Activated CD8-positive, alpha-beta T cell treated with anti-CD3 and anti-CD28 coated beads for 36 hours (primary cell): ENCODE measurements around the gene CPE. TPM values are rescaled to one million over a fixed set of nuclear protein-coding genes. Genes with fewer than 3 reads are reported as not detected.

Experiments
- ATAC-seq: fragments of 200-7000 bp; cut with Tn5 transposase; one replicate; pipeline ENCODE4 v1.10.0; 2021; ENCODE audit warnings: mild to moderate bottlenecking, moderate library complexity
- CTCF ChIA-PET: fragments of 350-600 bp; sonication (Branson Sonifier 250); formaldehyde crosslinking; loops from one replicate; lab custom pipeline; 2021; ENCODE audit warnings: antibody characterized with exemption; lab: Charles Lee
- POLR2A ChIA-PET: fragments of 350-600 bp; sonication (Branson Sonifier 250); formaldehyde crosslinking; loops from one replicate; lab custom pipeline; 2021; ENCODE audit warnings: antibody characterized with exemption; lab: Charles Lee
- DNase-seq: peaks from one replicate; pipeline ENCODE4 v3.0.0-alpha.2; 2020
- H3K27ac Mint-ChIP-seq: one replicate; pipeline ENCODE4 v1.8.0; 2021; ENCODE audit warnings: mild to moderate bottlenecking, mixed read lengths
- H3K27me3 Mint-ChIP-seq: one replicate; pipeline ENCODE4 v1.8.0; 2021; ENCODE audit warnings: mixed read lengths
- H3K36me3 Mint-ChIP-seq: one replicate; pipeline ENCODE4 v1.8.0; 2021; ENCODE audit warnings: low read depth, mixed read lengths
- H3K4me1 Mint-ChIP-seq: one replicate; pipeline ENCODE4 v1.8.0; 2021; ENCODE audit warnings: low read depth, mixed read lengths
- H3K4me3 Mint-ChIP-seq: one replicate; pipeline ENCODE4 v1.8.0; 2021; ENCODE audit warnings: mild to moderate bottlenecking, moderate library complexity, mixed read lengths
- H3K9me3 Mint-ChIP-seq: one replicate; pipeline ENCODE4 v1.8.0; 2021; ENCODE audit warnings: mixed read lengths
- intact Hi-C: fragments of 100-400 bp; cut with micrococcal nuclease; formaldehyde crosslinking; loops from one replicate; pipeline ENCODE4 v1.10.0; 2022
- total RNA-seq, 2 experiments: library from RNA; stranded (reverse); gene quantifications; one replicate each; pipeline ENCODE4 v1.2.3, GENCODE V29; 2021
- TF ChIP-seq, protein P1 (sequence below): fragments of 200-600 bp; IDR thresholded peaks from one replicate; pipeline ENCODE4 v1.8.0; 2022; ENCODE audit warnings: antibody characterized with exemption, mild to moderate bottlenecking

CPE gene
- total RNA-seq, 2 experiments from 2014 or later, result not detected

DNA sequence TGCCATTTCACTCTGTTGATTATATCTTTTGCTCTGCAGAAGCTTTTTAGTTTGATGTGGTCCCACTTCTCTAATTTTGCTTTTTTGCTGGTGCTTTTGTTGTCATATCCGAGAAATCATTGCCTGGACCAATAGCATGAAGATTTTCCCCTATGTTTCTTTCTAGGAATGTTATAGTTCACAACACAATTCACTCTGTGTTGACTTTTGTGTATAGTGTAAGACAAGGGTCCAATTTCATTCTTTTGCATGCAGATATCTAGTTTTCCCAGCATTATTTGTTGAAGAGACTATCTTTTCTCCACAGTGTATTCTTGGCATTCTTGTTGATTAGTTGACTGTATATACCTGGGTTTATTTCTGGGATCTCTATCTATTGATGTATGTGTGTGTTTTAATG is 8.3 kb upstream of the CPE start:
- Mint-ChIP-seq H3K4me3 (no peak overlapping the region), H3K27me3 (peaks cover 10% of the 10 kb centered on the region), H3K36me3 (no peaks in the 10 kb centered on the region), H3K27ac (no peak overlapping the region), H3K9me3 (no peaks in the 10 kb centered on the region), H3K4me1 (peaks cover 3% of the 10 kb centered on the region)
- ATAC-seq, result no peak
- ChIA-PET CTCF (no interaction called here), POLR2A (interaction anchor here (0.6 kb wide), 1 partner anchor 67 kb away, joined by 3 read pairs; no protein-coding TSS in a partner anchor)
- DNase-seq, result no peak
- intact Hi-C loops, result no loop called here
- TF ChIP-seq, protein P1, sequence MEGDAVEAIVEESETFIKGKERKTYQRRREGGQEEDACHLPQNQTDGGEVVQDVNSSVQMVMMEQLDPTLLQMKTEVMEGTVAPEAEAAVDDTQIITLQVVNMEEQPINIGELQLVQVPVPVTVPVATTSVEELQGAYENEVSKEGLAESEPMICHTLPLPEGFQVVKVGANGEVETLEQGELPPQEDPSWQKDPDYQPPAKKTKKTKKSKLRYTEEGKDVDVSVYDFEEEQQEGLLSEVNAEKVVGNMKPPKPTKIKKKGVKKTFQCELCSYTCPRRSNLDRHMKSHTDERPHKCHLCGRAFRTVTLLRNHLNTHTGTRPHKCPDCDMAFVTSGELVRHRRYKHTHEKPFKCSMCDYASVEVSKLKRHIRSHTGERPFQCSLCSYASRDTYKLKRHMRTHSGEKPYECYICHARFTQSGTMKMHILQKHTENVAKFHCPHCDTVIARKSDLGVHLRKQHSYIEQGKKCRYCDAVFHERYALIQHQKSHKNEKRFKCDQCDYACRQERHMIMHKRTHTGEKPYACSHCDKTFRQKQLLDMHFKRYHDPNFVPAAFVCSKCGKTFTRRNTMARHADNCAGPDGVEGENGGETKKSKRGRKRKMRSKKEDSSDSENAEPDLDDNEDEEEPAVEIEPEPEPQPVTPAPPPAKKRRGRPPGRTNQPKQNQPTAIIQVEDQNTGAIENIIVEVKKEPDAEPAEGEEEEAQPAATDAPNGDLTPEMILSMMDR, result no peak

DNA sequence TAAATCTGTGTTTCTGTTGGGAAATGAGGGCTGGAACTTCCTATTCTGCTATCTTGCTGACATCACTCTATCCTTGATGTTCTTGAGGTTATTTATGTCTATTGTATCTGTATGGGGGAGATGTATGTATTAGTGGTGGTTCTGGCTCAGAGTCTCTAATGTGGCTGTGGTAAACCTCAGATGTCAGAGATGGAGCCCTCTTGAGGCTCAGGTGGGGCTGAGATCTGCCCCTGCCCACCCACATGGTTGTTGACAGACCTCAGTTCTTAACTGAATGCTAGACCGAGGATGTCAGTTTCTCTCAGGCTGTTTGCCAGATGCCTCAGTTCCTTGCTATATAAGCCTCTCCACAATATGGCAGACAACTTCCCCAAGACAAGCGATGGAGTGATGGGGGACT is 3.3 kb upstream of the CPE start:
- no peaks in the 10 kb centered on the region for H3K9me3 Mint-ChIP-seq
- H3K27ac Mint-ChIP-seq, result no peak overlapping the region
- no peak overlapping the region for H3K4me3 Mint-ChIP-seq
- H3K4me1 Mint-ChIP-seq, result peaks cover 9% of the 10 kb centered on the region
- DNase-seq, result peak; percentile 21
- intact Hi-C loops, result no loop called here
- CTCF ChIA-PET, result no interaction called here
- TF ChIP-seq, protein P1, result no peak
- no peak for ATAC-seq
- no peaks in the 10 kb centered on the region for H3K36me3 Mint-ChIP-seq
- H3K27me3 Mint-ChIP-seq, result peaks cover 42% of the 10 kb centered on the region
- POLR2A ChIA-PET, result no interaction called here

DNA sequence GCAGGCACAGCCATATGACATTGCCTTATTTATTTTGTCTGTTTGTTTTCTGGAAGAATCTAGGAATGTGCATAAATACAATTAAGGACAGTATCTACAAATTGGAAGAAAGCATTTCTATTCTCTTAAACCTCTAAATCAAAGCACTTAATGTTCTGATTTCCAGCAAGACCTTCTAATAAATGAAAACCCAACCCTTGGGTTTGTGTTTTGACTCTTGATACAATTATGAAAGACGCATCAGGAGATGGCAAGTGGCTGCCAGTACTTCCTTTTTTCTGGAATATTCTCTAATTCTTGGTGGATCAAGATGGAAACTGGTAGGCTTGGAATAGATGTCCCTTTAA is 437 bp upstream of the CPE start:
- H3K4me1 Mint-ChIP-seq, result peaks cover 9% of the 10 kb centered on the region
- DNase-seq, result no peak
- H3K27me3 Mint-ChIP-seq, result peaks cover 52% of the 10 kb centered on the region
- ChIA-PET CTCF (interaction anchor here (1.2 to 1.5 kb wide), 3 partner anchors 20 to 247 kb away, joined by 3 to 5 read pairs (median 5); no protein-coding TSS in a partner anchor), POLR2A (interaction anchor here (0.8 to 1.4 kb wide), 2 partner anchors 20 to 25 kb away, joined by 3 read pairs; no protein-coding TSS in a partner anchor)
- intact Hi-C loops, result no loop called here
- no peak for ATAC-seq
- H3K9me3 Mint-ChIP-seq, result no peaks in the 10 kb centered on the region
- peak overlapping the region; percentile 60 for H3K4me3 Mint-ChIP-seq
- no peaks in the 10 kb centered on the region for H3K36me3 Mint-ChIP-seq
- TF ChIP-seq, protein P1, result no peak
- H3K27ac Mint-ChIP-seq, result no peak overlapping the region

DNA sequence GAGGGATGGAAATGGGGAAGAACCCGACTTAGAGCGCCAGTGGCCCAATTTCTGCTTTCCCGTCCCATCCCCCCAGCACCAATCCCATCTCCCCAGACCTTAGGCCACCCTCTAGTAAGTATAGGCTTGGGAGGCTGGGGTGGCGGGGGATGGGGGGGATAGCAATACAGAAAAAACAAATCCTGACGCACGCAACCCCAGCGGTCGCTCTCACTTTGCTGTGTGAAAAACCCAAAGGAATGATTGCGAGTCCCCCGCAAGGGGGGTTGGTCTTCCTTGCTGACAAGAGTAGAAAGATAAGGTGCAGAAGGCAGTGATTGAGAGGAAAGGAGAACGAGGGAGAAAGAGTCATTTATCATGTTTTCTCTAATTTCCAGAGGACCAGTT is 863 bp downstream of the CPE start:
- H3K4me3 Mint-ChIP-seq, result peak overlapping the region; percentile 31

DNA sequence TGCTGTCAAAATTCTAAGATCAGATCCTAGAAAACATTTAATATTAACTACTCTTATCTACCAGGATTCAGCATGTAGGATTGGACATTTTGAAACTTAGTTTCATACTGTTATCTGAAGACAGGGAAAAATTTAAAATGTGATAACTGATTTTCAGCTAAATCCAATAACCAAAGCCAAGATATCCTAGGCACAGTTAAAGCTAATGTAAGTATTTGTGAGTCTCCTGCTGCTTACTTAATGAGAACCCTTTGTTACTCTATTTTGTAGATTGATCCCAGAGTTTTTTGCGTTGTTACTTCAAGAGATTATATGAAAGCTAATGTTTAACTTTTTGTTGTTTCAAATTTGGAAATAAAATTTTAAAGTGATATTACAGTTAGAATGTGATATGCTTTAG is 2.0 kb downstream of the CPE start:
- DNase-seq (no peak), ATAC-seq (no peak)
- ChIA-PET POLR2A (no interaction called here), CTCF (no interaction called here)
- H3K27ac Mint-ChIP-seq, result no peak overlapping the region
- peaks cover 4% of the 10 kb centered on the region for H3K4me1 Mint-ChIP-seq
- H3K4me3 Mint-ChIP-seq, result no peak overlapping the region
- intact Hi-C loops, result no loop called here
- peaks cover 44% of the 10 kb centered on the region for H3K27me3 Mint-ChIP-seq
- H3K9me3 Mint-ChIP-seq, result no peaks in the 10 kb centered on the region
- no peaks in the 10 kb centered on the region for H3K36me3 Mint-ChIP-seq
- TF ChIP-seq, protein P1, result no peak

More for the DNA sequence above, 863 bp downstream of the CPE start:
- H3K4me1 Mint-ChIP-seq, result peaks cover 9% of the 10 kb centered on the region
- TF ChIP-seq, protein P1, result no peak
- DNase-seq (no peak), ATAC-seq (no peak)
- POLR2A ChIA-PET, result interaction anchor here (1.4 kb wide), 1 partner anchor 26 kb away, joined by 3 read pairs; no protein-coding TSS in a partner anchor
- CTCF ChIA-PET, result no interaction called here
- H3K36me3 Mint-ChIP-seq, result no peaks in the 10 kb centered on the region
- H3K27me3 Mint-ChIP-seq, result peaks cover 51% of the 10 kb centered on the region
- intact Hi-C loops, result no loop called here
- H3K27ac Mint-ChIP-seq, result no peak overlapping the region
- no peaks in the 10 kb centered on the region for H3K9me3 Mint-ChIP-seq
